Superior temporal gyrus (tissue), 1 donor: ENCODE results near the gene CDH4.
A peak's percentile ranks its signal among the peaks of the same experiment; 100 is the strongest.
"Not testable (repeated sequence)": the region's sequence is repeated elsewhere in the genome, so short reads cannot be mapped to it uniquely, and the experiment has no call there.

Source experiments
- DNase-seq: peaks from one replicate; pipeline ENCODE4 v3.0.0-alpha.2; 2016; ENCODE audit errors: extremely low spot score

Gene CDH4

DNA sequence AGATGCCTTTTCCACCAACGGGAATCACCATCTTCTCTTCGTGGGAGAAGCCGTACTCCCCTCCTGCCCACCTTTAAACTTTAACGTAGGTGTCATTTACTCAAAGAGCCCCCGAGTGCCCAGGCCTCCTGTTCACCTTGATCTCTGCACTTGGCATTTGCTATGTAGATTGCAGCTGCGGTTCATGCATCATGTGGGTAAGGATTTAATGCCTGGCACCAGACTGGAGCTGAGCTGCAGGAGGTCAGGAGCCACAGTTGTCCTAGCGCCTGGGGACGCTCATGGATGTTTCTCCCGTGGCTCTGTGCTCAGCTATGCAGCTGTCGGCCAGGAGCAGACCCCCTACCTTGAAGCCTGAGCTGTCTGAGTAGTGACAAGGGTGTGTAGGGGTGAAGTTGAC lies 133.7 kb downstream of the CDH4 start:
- DNase-seq = no peak

DNA sequence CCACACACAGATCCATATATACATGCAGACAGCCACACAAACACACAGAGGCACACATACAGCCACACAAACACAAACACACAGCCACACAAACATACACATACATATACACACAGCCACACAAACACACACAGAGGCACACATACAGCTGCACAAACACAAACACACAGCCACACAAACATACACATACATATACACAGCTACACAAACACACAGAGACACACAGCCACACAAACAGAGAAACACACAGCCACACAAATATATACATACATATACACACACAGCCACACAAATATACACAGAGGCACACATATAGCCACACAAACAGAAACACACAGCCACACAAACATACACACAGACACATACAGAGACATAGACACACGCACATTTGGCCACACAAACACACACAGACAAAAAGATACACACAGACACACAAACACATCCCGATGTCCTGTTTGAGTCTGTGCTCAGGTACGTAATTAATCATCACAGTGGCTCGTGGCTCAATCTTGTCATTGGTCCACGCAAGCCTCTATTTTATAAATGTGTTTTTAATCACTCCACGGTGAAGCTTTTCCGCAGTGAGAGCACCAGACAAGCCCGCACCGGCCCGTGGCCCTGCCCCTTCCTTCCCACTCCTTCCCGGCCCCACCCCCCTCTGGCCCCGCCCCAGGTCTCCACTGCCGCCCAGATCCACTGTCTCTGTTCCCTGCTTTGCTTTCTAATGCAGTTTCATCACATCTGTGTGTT lies 135.3 kb downstream of the CDH4 start:
- no peak for DNase-seq

GRCh38 chr20:61387954-61388348 lies 135.9 kb downstream of the CDH4 start:
- DNase-seq = no peak

DNA sequence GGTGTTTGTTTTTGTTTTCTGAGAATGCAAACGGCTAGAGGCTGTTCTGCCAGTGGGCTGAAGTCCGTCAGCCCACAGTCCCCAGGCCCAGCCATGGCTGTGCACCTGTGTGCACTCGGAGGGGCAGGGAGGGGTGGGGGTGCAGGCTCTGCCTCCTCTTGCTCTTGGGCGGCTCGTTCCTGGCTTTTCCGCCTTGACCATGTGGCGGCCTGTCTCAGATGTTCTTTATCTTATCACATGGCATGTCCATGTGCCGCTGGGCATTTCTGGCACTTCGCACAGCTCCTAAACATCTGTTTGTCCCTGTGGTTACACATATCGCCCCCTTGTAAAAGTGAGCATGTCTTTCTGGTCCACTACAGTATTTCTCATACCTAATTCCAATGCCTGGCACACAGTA lies 137.0 kb downstream of the CDH4 start:
- DNase-seq = no peak

DNA sequence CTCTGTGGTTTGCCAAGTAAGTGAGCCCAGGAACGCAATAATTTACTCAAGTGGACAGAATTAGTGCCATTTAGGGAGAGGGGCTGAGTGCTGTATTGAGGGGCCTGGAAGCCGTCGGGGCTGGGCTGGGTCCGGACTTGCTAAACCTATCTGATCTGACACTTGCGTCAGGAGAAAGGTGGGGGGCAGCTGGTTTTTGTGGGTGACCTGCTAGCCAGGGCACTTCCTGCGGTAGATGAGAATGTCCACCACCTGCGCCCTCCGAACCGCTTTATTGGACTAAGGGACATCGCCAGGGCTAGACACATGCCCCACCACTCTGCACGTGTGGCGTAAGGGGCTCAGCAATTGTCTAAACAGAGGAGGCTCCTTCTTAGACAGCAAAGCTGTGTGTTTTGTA lies 139.1 kb downstream of the CDH4 start:
- DNase-seq = no peak

DNA sequence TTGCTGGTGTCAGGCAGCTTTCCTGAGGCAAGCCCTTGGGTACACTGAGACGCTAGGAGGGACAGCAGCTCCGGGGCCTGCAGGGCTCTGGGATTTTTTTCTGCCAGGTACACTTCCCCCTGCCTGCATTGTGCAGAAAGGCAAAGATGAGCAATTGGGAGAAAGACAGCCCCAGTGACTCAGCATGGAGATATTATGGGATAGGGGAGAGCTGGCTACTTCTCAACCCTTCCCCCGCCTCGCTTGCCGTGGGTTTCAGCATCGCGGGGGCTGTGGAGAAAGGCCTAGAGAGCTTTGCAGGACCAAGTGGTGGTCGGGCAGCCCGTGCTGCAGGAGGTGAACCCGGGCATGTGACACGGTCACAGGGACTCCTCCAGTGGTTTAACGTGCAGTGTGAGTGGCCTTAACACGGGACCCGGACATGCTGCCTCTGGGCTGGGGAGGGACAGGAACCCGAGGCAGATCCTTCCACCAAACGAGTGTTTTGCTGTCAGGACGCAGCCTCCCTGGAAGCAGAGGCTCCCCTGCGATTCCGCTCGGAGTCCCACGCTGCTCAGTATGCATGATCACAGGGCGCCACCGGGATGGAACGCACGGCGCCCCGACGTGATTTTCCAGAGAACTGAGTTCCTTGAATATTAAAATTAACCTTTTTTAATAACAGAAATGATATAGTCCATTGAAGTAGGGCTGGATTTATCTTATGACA lies 139.9 kb downstream of the CDH4 start:
- DNase-seq = no peak

DNA sequence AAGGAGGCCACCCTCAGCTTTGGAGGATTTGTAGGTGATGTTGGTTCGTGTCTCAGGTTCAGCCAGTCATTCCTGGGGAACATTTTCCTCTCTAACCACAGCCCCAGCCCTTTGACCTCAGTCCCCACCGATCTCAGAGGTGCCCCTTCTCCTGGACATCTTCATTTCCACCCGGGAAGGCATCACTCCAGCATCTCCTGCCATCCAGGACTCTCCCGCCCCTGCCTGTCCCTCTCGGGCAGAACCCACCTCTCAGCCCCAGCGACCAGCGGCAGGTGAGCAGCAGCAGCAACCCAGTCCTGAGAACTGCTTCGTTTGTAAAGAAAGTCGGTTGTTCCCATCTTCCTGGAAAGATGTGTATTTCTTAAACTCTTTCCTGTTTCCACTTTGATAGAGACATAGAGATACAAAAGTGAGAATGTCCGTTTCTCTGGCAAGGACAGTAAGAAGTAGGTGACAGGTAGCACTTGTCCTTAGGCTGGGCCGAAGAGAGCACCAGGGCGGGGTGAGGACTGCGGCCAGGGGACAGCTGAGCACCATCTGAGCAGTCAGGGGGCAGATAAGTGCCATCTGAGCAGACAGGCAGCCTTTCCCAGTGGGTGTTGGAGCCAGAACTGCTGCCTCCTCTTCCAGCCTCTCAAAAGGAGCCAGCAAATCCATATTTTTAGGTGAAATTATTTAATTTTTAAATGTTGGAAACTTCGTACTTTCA lies 142.2 kb downstream of the CDH4 start:
- DNase-seq = no peak

DNA sequence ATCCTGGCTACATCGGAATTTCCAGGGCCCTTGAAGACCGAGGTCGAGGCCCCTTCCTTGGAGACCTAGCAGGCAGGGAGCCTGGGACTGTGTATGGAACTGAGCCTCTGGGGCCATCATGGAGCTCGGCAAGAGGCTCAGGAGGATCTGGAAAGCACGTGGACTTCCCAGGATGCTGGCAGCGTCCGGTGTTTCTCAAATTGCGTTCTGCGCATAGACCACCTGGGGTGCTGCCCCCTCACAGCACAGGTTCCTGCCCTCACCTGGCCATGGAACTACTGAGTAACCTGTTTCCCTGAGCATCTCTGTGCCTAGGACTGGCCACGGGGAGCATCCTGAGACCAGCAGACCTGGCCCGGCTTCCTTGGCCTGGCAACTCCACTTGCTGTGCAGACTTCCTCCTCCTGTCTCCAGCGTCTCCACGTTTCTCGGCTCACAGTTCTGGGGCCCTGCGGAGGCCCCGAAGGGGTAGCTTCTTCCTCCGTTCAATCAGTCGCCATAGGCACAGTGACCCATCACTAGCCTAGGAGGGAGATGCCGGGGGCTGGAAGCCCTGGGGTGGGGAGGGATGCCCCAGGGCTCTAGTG lies 144.3 kb downstream of the CDH4 start:
- no peak for DNase-seq

GRCh38 chr20:61397146-61397545 lies 145.1 kb downstream of the CDH4 start:
- DNase-seq = no peak

GRCh38 chr20:61397790-61398189 lies 145.7 kb downstream of the CDH4 start:
- no peak for DNase-seq

DNA sequence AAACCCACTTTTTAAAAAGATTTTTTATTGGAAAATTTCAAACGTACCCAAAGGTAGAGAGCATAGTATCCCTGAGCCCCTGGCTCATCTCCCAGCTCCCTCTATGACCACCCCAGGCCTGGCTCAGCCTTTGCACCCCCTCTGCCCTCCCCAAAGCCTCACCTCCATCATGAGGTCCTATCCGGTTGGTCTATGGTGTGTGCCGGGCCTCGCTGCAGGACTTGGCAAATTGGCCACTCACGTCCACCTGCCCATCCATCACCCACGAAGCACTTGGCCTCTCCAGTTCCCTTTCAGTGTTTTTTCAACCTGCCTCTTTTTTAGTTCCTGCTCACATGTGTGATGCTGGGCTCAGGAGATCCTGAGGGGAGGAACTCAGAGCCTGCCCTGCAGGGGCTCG lies 147.4 kb downstream of the CDH4 start:
- no peak for DNase-seq

- no peak for DNase-seq
Observed at GRCh38 chr20:61400499-61400898, 148.4 kb downstream of the CDH4 start.

DNA sequence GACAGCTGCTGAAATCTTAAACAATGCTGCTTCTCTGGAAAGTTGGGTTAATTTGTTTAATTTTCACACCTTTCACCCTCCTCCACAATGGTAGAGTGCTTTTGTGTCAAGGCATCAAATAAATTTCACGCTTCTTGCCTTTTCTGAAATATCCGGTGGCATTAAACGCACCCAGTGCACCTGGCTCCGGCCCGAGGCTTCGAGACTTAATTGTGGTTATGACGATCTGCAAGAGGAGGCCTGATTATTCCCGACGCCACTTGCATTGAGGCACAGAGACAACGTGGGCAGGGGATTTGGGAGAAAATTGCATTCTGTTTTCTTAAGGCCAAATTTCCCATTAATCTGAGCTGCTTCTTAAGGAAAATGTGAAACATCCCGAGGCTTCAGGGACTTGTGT lies 152.2 kb downstream of the CDH4 start:
- no peak for DNase-seq

- DNase-seq = no peak
Observed at GRCh38 chr20:61405007-61405406, 152.9 kb downstream of the CDH4 start.

GRCh38 chr20:61406773-61407172 lies 154.7 kb downstream of the CDH4 start:
- DNase-seq = not testable (repeated sequence)

DNA sequence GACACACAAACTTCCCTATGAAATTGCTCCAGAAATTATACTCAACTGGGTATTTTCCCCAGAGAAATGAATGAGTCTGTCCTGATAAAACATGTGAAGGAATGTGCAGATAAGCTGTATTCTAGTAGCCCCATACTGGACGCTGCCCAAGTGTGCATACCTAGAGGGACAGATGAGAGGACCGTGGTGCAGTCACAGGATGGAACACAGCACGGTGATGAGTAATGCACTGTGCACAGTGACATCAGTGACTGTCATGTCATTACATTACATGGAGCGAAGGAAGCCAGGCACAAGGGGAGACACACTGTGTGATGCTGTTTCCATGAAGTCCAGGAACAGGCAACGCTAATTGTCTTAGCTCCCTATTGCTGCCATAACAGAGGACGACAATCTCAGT lies 155.5 kb downstream of the CDH4 start:
- no peak for DNase-seq

GRCh38 chr20:61408951-61409740 lies 157.1 kb downstream of the CDH4 start:
- no peak for DNase-seq

GRCh38 chr20:61411743-61412142 lies 159.7 kb downstream of the CDH4 start:
- DNase-seq = no peak

DNA sequence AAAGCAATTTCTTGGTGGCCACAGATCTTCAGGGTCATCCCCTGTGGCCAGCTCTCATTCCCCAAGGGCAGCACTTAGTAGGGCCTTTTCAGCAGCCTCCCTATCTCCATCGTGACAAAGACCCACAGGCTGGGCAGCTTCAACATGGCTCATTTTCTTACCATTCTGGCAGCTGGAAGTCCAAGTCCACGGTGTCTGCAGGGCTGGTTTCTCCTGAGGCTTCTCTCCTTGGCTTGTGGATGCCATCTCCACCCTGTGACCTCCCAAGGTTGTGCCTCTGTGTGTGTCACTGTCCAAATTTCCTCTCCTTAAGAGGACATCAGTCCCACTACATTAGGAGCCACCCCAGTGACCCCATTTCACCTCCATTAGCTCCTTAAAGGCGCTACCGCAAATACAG lies 161.7 kb downstream of the CDH4 start:
- DNase-seq = no peak

GRCh38 chr20:61414455-61414991 lies 162.5 kb downstream of the CDH4 start:
- peak; percentile 89 for DNase-seq

DNA sequence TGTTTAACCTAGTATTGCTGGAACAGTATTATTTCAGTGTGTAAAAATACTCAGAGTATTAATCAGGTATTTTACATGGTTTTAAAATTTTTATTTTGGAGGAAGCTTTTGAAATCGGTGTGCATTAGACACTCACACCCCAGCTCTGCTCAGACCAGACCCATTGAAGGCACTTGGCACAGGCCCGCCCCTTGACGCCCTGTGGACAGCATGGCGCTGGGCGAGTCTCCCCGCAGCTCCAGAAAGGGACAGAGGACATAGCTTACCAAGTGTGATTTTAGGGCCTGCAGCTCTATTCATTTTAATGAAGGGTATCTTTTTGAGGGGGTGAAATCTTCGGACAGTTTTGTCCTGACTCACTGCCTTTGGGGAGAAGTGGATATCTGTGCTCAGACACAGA lies 164.5 kb downstream of the CDH4 start:
- no peak for DNase-seq
